Measurements from ENCODE around the gene ROGDI.

The ROGDI gene

GRCh38 chr16:4798456-4798855 lies 4.0 kb downstream of the ROGDI start:
- no peak overlapping the region for H3K4me3 ChIP-seq (ENCODE audit: low read depth, low read length)
- DNase-seq (ENCODE audit: low read depth) = no peak
- TF ChIP-seq POLR2A (IDR thresholded peaks at IDR 0.05; ENCODE audit: extremely low read depth, insufficient read length) = no peak
- no peak for TF ChIP-seq MYC (IDR thresholded peaks at IDR 0.05; ENCODE audit: low read depth, low read length)
- TF ChIP-seq CTCF (IDR thresholded peaks at IDR 0.05; ENCODE audit: low read depth, low read length) = no peak
- TF ChIP-seq, protein P1, sequence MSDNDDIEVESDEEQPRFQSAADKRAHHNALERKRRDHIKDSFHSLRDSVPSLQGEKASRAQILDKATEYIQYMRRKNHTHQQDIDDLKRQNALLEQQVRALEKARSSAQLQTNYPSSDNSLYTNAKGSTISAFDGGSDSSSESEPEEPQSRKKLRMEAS (IDR thresholded peaks at IDR 0.05; ENCODE audit: low read depth, low read length) = no peak

GRCh38 chr16:4797805-4798252 lies 4.6 kb downstream of the ROGDI start:
- DNase-seq (ENCODE audit: low read depth) = no peak
- H3K4me3 ChIP-seq (ENCODE audit: low read depth, low read length) = no peak overlapping the region
- TF ChIP-seq POLR2A (IDR thresholded peaks at IDR 0.05; ENCODE audit: extremely low read depth, insufficient read length) = no peak
- TF ChIP-seq, protein P1 (IDR thresholded peaks at IDR 0.05; ENCODE audit: low read depth, low read length) = no peak
- no peak for TF ChIP-seq MYC (IDR thresholded peaks at IDR 0.05; ENCODE audit: low read depth, low read length)
- TF ChIP-seq CTCF (IDR thresholded peaks at IDR 0.05; ENCODE audit: low read depth, low read length) = no peak

- DNase-seq (ENCODE audit: low read depth) = no peak
- no peak overlapping the region for H3K4me3 ChIP-seq (ENCODE audit: low read depth, low read length)
- TF ChIP-seq POLR2A (IDR thresholded peaks at IDR 0.05; ENCODE audit: extremely low read depth, insufficient read length) (no peak), MYC (IDR thresholded peaks at IDR 0.05; ENCODE audit: low read depth, low read length) (no peak), CTCF (IDR thresholded peaks at IDR 0.05; ENCODE audit: low read depth, low read length) (no peak)
- TF ChIP-seq, protein P1 (IDR thresholded peaks at IDR 0.05; ENCODE audit: low read depth, low read length) = no peak
These were observed 5.2 kb downstream of the ROGDI start for GRCh38 chr16:4796982-4797804.

DNA sequence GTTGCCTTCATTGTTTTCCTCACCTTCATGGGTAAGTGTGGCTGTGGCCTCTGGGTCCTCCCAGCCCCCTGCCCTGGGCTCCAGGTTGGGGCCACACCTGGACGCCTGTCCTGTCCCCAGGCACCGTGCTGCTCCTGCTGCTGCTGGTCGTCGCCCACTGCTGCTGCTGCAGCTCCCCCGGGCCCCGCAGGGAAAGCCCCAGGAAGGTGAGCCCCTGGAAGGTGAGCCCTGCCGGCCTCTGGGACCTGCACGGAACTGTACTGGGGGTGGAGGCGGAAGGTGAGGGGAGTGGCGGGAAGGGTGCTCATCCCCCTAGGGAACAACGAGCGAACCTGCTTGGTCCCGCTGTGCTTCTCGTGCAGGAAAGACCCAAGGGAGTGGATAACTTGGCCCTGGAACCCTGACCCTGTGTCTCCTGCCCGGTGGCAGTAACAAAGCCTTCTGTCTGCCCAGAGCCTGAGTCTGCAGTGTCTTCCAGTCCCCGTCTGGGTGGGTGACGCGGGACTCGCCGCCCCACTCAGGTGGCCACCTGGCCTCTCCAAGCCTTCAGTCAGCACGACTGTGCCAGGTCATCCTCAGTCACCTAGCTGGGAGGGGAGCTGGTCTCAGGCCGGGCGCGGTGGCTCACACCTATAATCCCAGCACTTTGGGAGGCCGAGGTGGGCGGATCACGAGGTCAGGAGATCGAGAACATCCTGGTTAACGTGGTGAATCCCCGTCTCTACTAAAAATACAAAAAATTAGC lies 6.4 kb downstream of the ROGDI start:
- TF ChIP-seq CTCF (IDR thresholded peaks at IDR 0.05; ENCODE audit: low read depth, low read length) (no peak), POLR2A (IDR thresholded peaks at IDR 0.05; ENCODE audit: extremely low read depth, insufficient read length) (no peak), MYC (IDR thresholded peaks at IDR 0.05; ENCODE audit: low read depth, low read length) (no peak)
- TF ChIP-seq, protein P1 (IDR thresholded peaks at IDR 0.05; ENCODE audit: low read depth, low read length) = no peak
- no peak for DNase-seq (ENCODE audit: low read depth)
- no peak overlapping the region for H3K4me3 ChIP-seq (ENCODE audit: low read depth, low read length)

GRCh38 chr16:4795181-4795827 lies 7.1 kb downstream of the ROGDI start, which contains the start of gene SMIM22:
Gene SMIM22 (plus strand): TSS chr16:4795369. CDS start chr16:4795735, 366 bp downstream.
- TF ChIP-seq CTCF (IDR thresholded peaks at IDR 0.05; ENCODE audit: low read depth, low read length) = no peak
- no peak for TF ChIP-seq POLR2A (IDR thresholded peaks at IDR 0.05; ENCODE audit: extremely low read depth, insufficient read length)
- TF ChIP-seq, protein P1 (IDR thresholded peaks at IDR 0.05; ENCODE audit: low read depth, low read length) = no peak
- no peak for TF ChIP-seq MYC (IDR thresholded peaks at IDR 0.05; ENCODE audit: low read depth, low read length)
- no peak for DNase-seq (ENCODE audit: low read depth)
- no peak within 1 kb of the TSS for H3K4me3 ChIP-seq (ENCODE audit: low read depth, low read length)
